NCI-H1105 (cell line): ENCODE measurements around the gene TOR1A.
"Not testable (repeated sequence)": the region's sequence is repeated elsewhere in the genome, so short reads cannot be mapped to it uniquely, and the experiment has no call there.

Source experiments
- DNase-seq: peaks from one replicate; lab custom pipeline; 2025; lab: John Stamatoyannopoulos, UW

The TOR1A gene

GRCh38 chr9:129783516-129784361 is 40.2 kb downstream of the TOR1A start:
- DNase-seq: peak; percentile 48

DNA sequence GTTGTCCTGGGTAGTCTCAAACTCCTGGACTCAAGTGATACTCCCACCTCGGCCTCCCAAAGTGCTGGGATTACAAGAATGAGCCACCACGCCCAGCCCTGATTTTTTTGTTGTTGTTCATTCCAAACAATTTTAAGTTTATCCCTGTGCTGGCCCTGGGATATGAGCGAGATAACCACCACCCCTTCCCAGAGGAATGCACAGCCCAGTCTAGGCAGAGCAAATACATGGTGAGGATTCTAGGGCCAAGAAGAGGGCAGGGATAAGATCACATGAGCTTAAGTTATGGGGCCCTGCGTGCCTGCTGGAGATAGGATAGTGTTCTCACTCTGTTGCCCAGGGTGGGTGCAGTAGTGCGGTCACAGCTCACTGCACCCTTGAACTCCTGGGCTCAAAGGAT is 42.0 kb downstream of the TOR1A start:
- DNase-seq: no peak

GRCh38 chr9:129781131-129781530 is 42.8 kb downstream of the TOR1A start:
- no peak for DNase-seq

DNA sequence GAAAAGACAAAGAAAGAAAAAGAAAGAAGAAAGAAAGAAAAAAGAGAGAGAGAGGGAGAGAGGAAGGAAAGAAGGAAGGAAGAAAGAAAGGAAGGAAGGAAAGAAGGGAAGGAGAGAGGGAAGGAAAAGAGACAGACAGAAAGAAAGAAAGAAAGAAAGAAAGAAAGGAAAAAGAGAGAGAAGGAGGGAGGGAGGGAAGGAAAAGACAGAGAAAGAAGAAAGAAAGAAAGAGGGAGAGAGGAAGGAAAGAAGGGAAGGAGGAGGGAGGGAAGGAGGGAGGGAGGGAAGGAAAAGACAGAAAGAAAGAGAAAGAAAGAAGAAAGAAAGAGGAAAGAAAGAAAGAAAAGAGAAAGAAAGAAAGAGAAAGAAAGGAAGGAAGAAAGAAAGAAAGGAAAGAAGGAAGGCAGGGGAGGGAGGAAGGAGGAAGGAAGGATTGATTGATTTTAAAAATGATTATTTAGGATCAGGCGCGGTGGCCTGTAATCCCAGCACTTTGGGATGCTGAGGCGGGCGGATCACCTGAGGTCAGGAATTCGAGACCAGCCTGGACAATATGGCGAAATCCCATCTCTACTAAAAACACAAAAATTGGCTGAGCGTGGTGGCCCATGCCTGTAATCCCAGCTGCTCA is 44.3 kb downstream of the TOR1A start:
- DNase-seq: no peak

DNA sequence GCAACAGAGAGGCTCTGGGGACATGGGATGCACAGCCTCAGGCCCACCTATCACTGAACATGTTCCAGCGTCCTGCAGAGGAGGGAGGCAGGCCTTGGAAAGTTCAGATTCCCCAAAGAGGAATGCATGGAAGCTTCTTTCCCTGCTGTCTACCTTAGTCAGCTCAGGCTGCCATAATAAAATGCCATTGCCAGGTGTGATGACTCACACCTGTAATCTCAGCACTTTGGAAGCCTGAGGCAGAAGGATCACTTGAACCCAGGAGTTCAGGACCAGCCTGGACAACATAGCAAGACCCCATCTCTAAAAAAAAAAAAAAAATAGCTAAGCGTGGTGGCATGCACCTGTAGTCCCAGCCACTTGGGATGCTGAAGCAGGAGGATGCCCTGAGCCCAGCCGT is 45.5 kb downstream of the TOR1A start:
- DNase-seq: no peak

GRCh38 chr9:129777769-129778130 is 46.2 kb downstream of the TOR1A start:
- DNase-seq: no peak

GRCh38 chr9:129776938-129777768 is 46.8 kb downstream of the TOR1A start:
- no peak for DNase-seq

DNA sequence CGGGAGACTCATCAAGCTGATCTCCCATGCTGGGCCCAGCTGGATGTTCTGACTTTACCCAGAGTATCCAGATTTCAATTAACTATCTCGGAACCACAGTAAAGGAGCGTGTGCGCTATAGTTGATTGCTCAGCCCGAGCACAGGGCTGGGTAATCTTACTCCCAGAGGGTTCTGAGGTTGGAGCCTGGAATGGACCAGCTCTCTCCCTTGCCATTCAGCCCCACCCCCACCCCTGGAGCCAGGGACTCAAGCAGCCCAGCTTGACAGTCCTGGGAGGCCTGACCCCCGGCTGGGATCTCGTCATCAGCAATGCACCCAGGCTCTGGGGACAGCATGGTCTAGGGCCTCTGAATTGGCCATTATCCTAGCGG is 47.4 kb downstream of the TOR1A start:
- no peak for DNase-seq

GRCh38 chr9:129776096-129776495 is 47.8 kb downstream of the TOR1A start:
- DNase-seq: not testable (repeated sequence)

- DNase-seq: no peak
These were observed 48.5 kb downstream of the TOR1A start for GRCh38 chr9:129775448-129775798.

DNA sequence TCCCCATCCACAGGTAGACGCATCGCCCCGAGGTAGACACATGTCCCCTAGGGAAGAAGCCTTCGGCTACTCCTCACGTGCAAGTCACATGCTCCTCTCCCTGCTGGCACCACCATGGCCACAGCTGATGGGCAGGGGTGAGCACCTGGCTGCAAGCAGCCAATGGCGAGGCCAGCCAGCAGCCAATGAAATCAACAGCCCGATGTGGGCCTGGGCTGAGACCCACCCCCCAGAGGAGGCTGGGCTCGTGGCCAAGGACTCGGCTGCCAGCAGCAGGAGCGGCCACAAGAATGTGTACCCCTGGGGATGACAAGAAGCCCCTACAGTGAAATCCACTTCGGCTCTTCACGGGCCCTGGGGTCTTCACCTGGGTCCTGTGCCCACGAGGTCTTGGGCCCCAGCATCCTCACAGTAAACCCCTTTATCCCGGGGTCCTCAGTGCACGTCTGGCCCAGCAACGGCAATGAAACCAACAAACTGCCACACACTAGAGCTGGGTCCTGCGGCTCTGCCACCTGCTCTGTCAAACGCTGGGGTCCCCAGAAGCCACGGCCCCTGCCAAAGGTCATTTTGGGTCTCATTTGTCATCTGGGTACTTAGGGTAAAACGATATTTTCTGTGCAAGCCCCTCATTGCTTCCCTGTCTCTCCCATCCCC is 49.0 kb downstream of the TOR1A start:
- peak; percentile 1 for DNase-seq

DNA sequence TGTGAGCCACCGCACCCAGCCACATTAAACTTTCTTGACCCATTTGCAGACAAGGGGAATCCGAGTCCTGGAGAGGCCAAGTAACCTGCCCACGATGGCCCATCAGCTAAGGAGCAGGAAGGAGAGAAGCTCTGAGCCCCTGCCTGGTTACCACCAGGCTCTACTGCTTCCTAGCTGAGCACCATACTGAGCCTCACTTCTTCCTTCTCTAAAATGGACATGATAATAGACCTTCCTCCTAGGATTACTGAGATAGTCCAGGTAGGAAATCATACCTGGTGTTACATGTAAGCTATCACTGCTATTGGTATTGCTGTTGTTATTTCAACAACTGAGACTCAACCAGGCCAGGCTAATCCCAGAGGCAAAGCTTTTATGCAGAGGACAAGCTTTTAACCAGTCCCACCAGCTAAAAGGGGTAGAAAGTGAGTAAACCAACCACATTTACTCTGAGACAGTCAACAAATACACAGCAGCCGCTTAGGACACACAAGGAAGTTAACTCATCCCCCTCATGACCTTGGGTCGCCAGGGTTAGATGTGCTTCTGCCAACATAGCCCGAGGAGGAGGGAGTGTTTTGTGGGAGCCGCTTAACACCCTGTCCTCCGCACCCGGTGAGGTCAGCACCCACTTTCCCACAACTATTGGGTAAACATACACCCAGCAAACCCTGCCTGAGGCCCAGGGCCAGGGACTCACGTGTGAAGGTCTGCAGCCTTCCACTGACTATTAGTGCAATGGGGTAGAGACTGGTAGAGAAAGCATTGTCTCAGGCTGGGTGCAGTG is 50.5 kb downstream of the TOR1A start:
- no peak for DNase-seq

DNA sequence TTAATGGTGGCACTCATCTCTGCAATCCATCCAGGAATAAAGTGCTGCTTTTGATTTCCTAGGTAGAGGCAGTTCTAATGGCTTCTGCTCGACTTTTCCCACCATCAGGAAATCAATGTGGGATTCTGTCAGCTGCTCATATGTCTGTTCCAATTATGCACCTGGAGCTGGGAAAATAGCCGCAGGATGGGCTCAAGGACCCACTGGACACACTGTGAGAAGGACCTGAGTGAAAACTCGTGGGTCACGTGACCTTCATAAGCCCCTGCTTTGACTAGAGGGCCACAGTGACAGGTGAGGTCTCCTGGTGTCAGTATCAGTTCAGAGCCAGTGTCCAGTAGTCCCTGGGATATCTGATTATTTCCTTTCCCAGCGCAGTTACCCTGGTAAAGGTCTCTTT is 53.2 kb downstream of the TOR1A start:
- no peak for DNase-seq

DNA sequence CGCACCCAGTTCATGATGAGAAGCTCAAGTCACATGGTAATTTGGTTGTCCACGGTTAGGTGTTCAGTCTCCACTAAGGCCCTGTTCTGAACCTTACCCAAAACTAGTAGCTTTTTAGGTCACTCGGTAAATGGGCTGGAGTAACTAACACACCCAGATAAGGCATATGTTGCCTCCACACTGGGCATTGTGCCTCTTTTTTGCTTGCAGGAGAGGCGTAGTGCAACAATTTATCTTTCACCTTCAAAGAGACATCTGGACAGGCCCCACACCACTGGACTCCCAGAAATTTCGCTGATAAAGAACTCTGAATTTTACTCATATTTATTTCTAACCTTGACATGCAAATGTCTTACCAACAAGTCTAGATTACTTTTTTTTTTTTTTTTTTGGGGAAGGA is 54.3 kb downstream of the TOR1A start:
- no peak for DNase-seq

DNA sequence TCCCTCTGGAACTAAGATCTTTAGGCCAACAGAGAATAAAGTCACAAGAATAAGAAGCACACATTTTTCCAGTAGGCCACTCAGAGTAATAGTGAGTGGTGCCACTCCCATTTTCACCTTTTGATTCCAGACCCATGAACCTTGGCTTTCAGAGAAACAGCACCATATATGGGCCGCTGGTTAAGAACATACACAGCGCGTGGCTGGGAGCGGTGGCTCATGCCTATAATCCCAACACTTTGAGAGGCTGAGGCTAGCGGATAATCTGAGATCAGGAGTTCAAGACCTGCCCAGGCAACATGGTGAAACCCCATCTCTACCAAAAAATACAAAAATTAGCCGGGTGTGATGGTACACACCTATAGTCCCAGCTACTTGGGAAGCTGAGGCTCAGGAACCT is 55.5 kb downstream of the TOR1A start:
- DNase-seq: no peak

DNA sequence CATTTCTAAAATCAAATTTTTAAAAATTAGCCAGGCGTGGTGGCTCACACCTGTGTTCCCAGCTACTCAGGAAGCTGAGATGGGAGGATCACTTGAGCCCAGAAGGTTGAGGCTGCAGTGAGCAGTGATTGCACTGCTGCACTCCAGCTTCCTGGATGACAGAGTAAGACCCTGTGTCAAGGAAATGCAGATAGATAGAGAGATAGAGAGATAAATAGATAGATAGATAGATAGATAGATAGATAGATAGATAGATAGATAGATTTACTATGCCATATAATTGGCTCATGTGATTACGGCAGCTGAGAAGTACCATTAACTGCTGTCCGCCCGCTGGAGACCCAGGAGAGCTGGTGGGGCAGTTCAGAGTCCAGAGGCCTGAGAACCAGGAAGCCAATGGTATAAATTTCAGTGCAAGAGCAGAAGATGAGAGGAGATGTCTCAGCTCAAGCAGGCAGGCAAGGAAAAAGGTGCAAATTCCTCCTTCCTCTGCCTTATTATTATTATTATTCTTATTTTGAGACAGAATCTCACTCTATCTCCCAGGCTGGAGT is 58.1 kb downstream of the TOR1A start:
- DNase-seq: no peak

- no peak for DNase-seq
These were observed 60.7 kb downstream of the TOR1A start for GRCh38 chr9:129762985-129763926.
